OCI-LY3 (cell line): ENCODE data around the gene MSANTD3.

Experiments
- H2AFZ ChIP-seq: fragments of 200-600, 300-600 bp; shearing (Covaris generic); 2 replicates; pipeline ENCODE4 v1.6.0; 2014; ENCODE audit warnings: antibody characterized with exemption, low read depth, low read length
- H3K27ac ChIP-seq: fragments of 200-600, 300-600 bp; sonication (generic); 2 replicates; pipeline ENCODE4 v1.5.1; 2014; ENCODE audit warnings: mild to moderate bottlenecking, low read length, moderate library complexity, mixed read lengths
- H3K27me3 ChIP-seq: fragments of 200-600, 300-600 bp; sonication (generic); 2 replicates; pipeline ENCODE4 v1.6.1; 2014; ENCODE audit warnings: low read depth, low read length, mixed read lengths
- H3K36me3 ChIP-seq: fragments of 200-600, 300-600 bp; sonication (generic); replicated peaks from 2 replicates; pipeline ENCODE3; 2014; ENCODE audit warnings: low read depth, low read length, mixed read lengths
- H3K4me1 ChIP-seq: fragments of 300-600, 200-600 bp; sonication (generic); 2 replicates; pipeline ENCODE4 v1.6.1; 2014; ENCODE audit warnings: low read length, mixed read lengths
- H3K4me2 ChIP-seq: fragments of 200-600, 300-600 bp; sonication (generic); 2 replicates; pipeline ENCODE4 v1.6.1; 2014; ENCODE audit warnings: low read length, mixed read lengths
- H3K4me3 ChIP-seq: fragments of 300-600, 200-600 bp; sonication (generic); 2 replicates; pipeline ENCODE4 v1.5.1; 2014; ENCODE audit warnings: antibody characterized with exemption, mild to moderate bottlenecking, low read length, moderate library complexity
- H3K79me2 ChIP-seq: fragments of 300-600, 200-600 bp; shearing (Covaris generic); 2 replicates; pipeline ENCODE4 v1.6.1; 2014; ENCODE audit warnings: mild to moderate bottlenecking, low read length, mixed read lengths
- H3K9ac ChIP-seq: fragments of 300-600, 200-600 bp; shearing (Covaris generic); 2 replicates; pipeline ENCODE4 v1.6.0; 2014; ENCODE audit warnings: mild to moderate bottlenecking, low read length, moderate library complexity
- H3K9me3 ChIP-seq: fragments of 200-600, 300-600 bp; shearing (Covaris generic); 2 replicates; pipeline ENCODE4 v1.6.1; 2014; ENCODE audit warnings: low read length, mixed read lengths; ENCODE audit not compliant: insufficient read depth
- H4K20me1 ChIP-seq: fragments of 200-600, 300-600 bp; sonication (generic); 2 replicates; pipeline ENCODE4 v1.6.1; 2016; ENCODE audit warnings: low read length, mixed read lengths; ENCODE audit not compliant: insufficient read depth
- CTCF ChIP-seq: fragments of 200-600, 300-600 bp; sonication (generic); IDR thresholded peaks from 2 replicates; pipeline ENCODE4 v1.5.1; 2014; ENCODE audit warnings: antibody characterized with exemption, low read length, low read depth
- EZH2phosphoT487 ChIP-seq: fragments of 200-600 bp; shearing (Covaris generic); IDR thresholded peaks from 2 replicates; pipeline ENCODE4 v1.6.1; 2018; ENCODE audit warnings: antibody characterized with exemption, mixed run types, low read depth

Gene MSANTD3

DNA sequence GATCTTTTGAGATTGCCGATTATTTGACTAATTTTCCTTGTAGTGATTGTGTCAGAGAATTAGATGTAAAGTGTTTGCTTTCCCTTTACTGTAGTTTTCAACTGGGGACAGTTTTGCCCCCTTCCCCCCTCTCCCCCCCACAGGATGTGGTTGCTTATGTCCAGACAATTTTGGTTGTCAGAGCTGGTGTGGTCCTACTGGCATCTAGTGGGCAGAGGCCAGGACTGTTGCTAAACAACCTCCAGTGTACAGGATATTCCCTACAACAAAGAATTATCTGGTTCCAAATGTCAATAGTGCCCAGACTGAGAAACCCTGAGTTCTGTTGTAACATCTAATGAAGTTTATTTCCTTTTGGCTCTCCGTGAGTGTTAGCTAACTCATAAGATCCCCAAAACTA is 66.0 kb downstream of the MSANTD3 start:
- Histone ChIP-seq H3K4me2 (no peak overlapping the region), H3K27ac (no peak overlapping the region)

GRCh38 chr9:100498592-100498991 is 71.6 kb downstream of the MSANTD3 start:
- no peaks in the 10 kb centered on the region for H3K27me3 ChIP-seq
- no peak overlapping the region for H2AFZ ChIP-seq
- no peak overlapping the region for H3K9ac ChIP-seq
- no peak overlapping the region for H3K27ac ChIP-seq
- TF ChIP-seq EZH2phosphoT487 (no peak), CTCF (no peak)
- no peaks in the 10 kb centered on the region for H3K79me2 ChIP-seq
- H4K20me1 ChIP-seq, result no peaks in the 10 kb centered on the region
- H3K4me3 ChIP-seq, result no peak overlapping the region
- no peaks in the 10 kb centered on the region for H3K36me3 ChIP-seq
- no peak overlapping the region for H3K4me2 ChIP-seq
- H3K9me3 ChIP-seq, result no peaks in the 10 kb centered on the region
- peaks cover 10% of the 10 kb centered on the region for H3K4me1 ChIP-seq

More for the DNA sequence above, 66.0 kb downstream of the MSANTD3 start:
- TF ChIP-seq CTCF (no peak), EZH2phosphoT487 (no peak)
- Histone ChIP-seq H3K27me3 (no peaks in the 10 kb centered on the region), H3K36me3 (no peaks in the 10 kb centered on the region), H3K4me3 (no peak overlapping the region), H3K9me3 (no peaks in the 10 kb centered on the region), H3K9ac (no peak overlapping the region), H4K20me1 (no peaks in the 10 kb centered on the region), H3K4me1 (0 out of 2 replicates have a peak, but pooled peaks cover 4% of the 10 kb centered on the region), H2AFZ (no peak overlapping the region), H3K79me2 (no peaks in the 10 kb centered on the region)

GRCh38 chr9:100499460-100499859 is 72.5 kb downstream of the MSANTD3 start:
- Histone ChIP-seq H3K27ac (no peak overlapping the region), H3K4me1 (peaks cover 10% of the 10 kb centered on the region), H3K9me3 (no peaks in the 10 kb centered on the region), H2AFZ (no peak overlapping the region), H3K79me2 (no peaks in the 10 kb centered on the region), H3K36me3 (no peaks in the 10 kb centered on the region), H3K27me3 (no peaks in the 10 kb centered on the region), H3K9ac (no peak overlapping the region), H3K4me2 (0 out of 2 replicates have a peak overlapping the region, but pooled peaks have one; percentile 12), H4K20me1 (no peaks in the 10 kb centered on the region), H3K4me3 (no peak overlapping the region)
- TF ChIP-seq CTCF, result no peak
- TF ChIP-seq EZH2phosphoT487, result no peak

DNA sequence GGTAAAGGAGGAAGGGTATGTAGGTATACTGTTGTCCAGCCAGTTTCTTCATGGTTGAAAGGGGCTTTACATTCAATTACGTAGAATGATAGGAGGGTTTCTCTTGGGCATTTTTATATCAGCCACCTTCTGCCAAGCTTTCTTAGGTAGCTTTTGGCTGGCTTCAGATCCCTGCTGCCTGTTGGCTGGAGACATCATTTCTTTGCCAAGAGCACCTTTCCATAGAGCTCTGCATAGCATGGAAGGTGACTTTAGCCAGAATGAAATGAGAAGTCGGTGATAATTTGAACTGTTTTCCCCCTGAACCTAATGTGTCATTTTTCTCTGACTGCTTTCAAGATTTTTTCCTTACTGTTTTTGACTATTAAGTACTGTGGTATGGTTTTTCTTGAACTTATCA is 72.9 kb downstream of the MSANTD3 start:
- Histone ChIP-seq H3K27me3 (no peaks in the 10 kb centered on the region), H3K9me3 (no peaks in the 10 kb centered on the region), H4K20me1 (no peaks in the 10 kb centered on the region), H3K4me3 (no peak overlapping the region), H3K36me3 (no peaks in the 10 kb centered on the region), H3K4me1 (peaks cover 10% of the 10 kb centered on the region), H2AFZ (no peak overlapping the region), H3K79me2 (no peaks in the 10 kb centered on the region), H3K4me2 (0 out of 2 replicates have a peak overlapping the region, but pooled peaks have one; percentile 12), H3K27ac (no peak overlapping the region), H3K9ac (no peak overlapping the region)
- TF ChIP-seq CTCF (no peak), EZH2phosphoT487 (no peak)
